ENCODE results near the gene COTL1. TPM values are rescaled to one million over a fixed set of nuclear protein-coding genes. Genes with fewer than 3 reads are reported as not detected.
A peak's percentile ranks its signal among the peaks of the same experiment; 100 is the strongest.

COTL1 gene
- total and polyA plus RNA-seq, 2 of the 13 experiments (the other 11 are each of a cell fraction or from before 2014, with no cell fraction given) = 8.7 to 16.9 TPM

- TF ChIP-seq CCAR2 (optimal IDR thresholded peaks at IDR 0.05; ENCODE audit: low read depth, low read length) (no peak), FUBP1 (CRISPR knock-in tag; IDR thresholded peaks at IDR 0.05; ENCODE audit: borderline replicate concordance) (no peak), SNAPC2 (CRISPR knock-in tag; IDR thresholded peaks at IDR 0.05) (no peak), ZBTB14 (CRISPR knock-in tag; IDR thresholded peaks at IDR 0.05) (peak; percentile 17; the same call in 1 of the 2 replicates), ZNF12 (CRISPR knock-in tag; IDR thresholded peaks at IDR 0.05) (no peak), ZNF770 (CRISPR knock-in tag; IDR thresholded peaks at IDR 0.05) (no peak), PAX8 (CRISPR knock-in tag; IDR thresholded peaks at IDR 0.05; ENCODE audit: borderline replicate concordance) (0 out of 2 replicates have a peak, but pooled peaks have one; percentile 10), TEAD3 (CRISPR knock-in tag; optimal IDR thresholded peaks at IDR 0.05; ENCODE audit: borderline replicate concordance) (peak; percentile 2), ZBTB2 (CRISPR knock-in tag; IDR thresholded peaks at IDR 0.05; ENCODE audit: low read depth) (no peak; the same call in 1 of the 2 replicates), CBFB (CRISPR knock-in tag; IDR thresholded peaks at IDR 0.05) (no peak), ZNF33A (CRISPR knock-in tag; IDR thresholded peaks at IDR 0.05; ENCODE audit: borderline replicate concordance) (no peak), PRDM15 (CRISPR knock-in tag; IDR thresholded peaks at IDR 0.05) (no peak), ZNF512 (CRISPR knock-in tag; IDR thresholded peaks at IDR 0.05) (no peak), SOX6 (IDR thresholded peaks at IDR 0.05) (no peak), SOX6 (CRISPR knock-in tag; IDR thresholded peaks at IDR 0.05) (peak; percentile 33; the same call in 1 of the 2 replicates)
These were observed 31.0 kb upstream of the COTL1 start (continued) for GRCh38 chr16:84648595-84649510.
